Smooth muscle cell (in vitro differentiated cells): ENCODE measurements around the gene FEZ2. TPM values are rescaled to one million over a fixed set of nuclear protein-coding genes. Genes with fewer than 3 reads are reported as not detected.

Experiments used
- DNase-seq: peaks from one replicate; lab custom pipeline; 2025; ENCODE audit not compliant: unreplicated experiment; lab: John Stamatoyannopoulos, UW
- H2AFZ ChIP-seq: fragments of 200-600 bp; sonication (generic); 2 replicates; pipeline ENCODE4 v1.6.0; 2016; ENCODE audit warnings: antibody characterized with exemption, low read depth, mild to moderate bottlenecking
- H3F3A ChIP-seq: fragments of 200-600 bp; sonication (generic); 2 replicates; pipeline ENCODE4 v1.6.0; 2017; ENCODE audit warnings: antibody characterized with exemption, low read depth
- H3K27ac ChIP-seq: fragments of 200-600 bp; sonication (generic); 2 replicates; pipeline ENCODE4 v1.5.1; 2016; ENCODE audit warnings: low read depth, mild to moderate bottlenecking
- H3K27me3 ChIP-seq: fragments of 200-600 bp; sonication (generic); 2 replicates; pipeline ENCODE4 v1.6.1; 2016; ENCODE audit warnings: low read depth, mild to moderate bottlenecking
- H3K36me3 ChIP-seq: fragments of 200-600 bp; sonication (generic); 2 replicates; pipeline ENCODE4 v1.5.1; 2016; ENCODE audit warnings: low read depth
- H3K4me1 ChIP-seq: fragments of 200-600 bp; sonication (generic); 2 replicates; pipeline ENCODE4 v1.5.1; 2016; ENCODE audit warnings: low read depth
- H3K4me2 ChIP-seq: fragments of 200-600 bp; sonication (generic); 2 replicates; pipeline ENCODE4 v1.6.0; 2016; ENCODE audit warnings: mild to moderate bottlenecking
- H3K4me3 ChIP-seq: fragments of 200-600 bp; sonication (generic); 2 replicates; pipeline ENCODE4 v1.5.1; 2016; ENCODE audit warnings: mild to moderate bottlenecking
- H3K79me2 ChIP-seq: fragments of 200-600 bp; sonication (generic); 2 replicates; pipeline ENCODE4 v1.6.0; 2016; ENCODE audit warnings: low read depth, mild to moderate bottlenecking
- H3K9ac ChIP-seq: fragments of 200-600 bp; sonication (generic); 2 replicates; pipeline ENCODE4 v1.6.0; 2016; ENCODE audit warnings: low read depth
- H3K9me3 ChIP-seq: fragments of 200-600 bp; sonication (generic); replicated peaks from 2 replicates; pipeline ENCODE4 v1.5.1; 2016; ENCODE audit warnings: low read depth
- H4K20me1 ChIP-seq: fragments of 200-600 bp; sonication (generic); 2 replicates; pipeline ENCODE4 v1.6.0; 2016; ENCODE audit warnings: low read depth
- WGBS: methylation state at CpG from one replicate; pipeline ENCODE4 v1.1.7; 2016; ENCODE audit warnings: low lambda C conversion rate; 5-methylcytosine and 5-hydroxymethylcytosine counted together
- polyA plus RNA-seq: library from polyadenylated mRNA; unstranded; fragments of >200 nt; fragmentation: Nextera tagmentation; extraction: Ambion mirVana; gene quantifications from 2 replicates; pipeline ENCODE4 v1.2.1, GENCODE V29; 2016
- total RNA-seq: library from RNA; depleted of rRNA; stranded (reverse); fragments of >200 nt; gene quantifications from 2 replicates; pipeline ENCODE4 v1.2.3, GENCODE V29; 2014
- TF ChIP-seq, protein P1 (sequence below): fragments of 200-600 bp; sonication (generic); IDR thresholded peaks from 2 replicates; pipeline ENCODE4 v1.5.1; 2017; ENCODE audit warnings: borderline replicate concordance, mild to moderate bottlenecking, antibody characterized with exemption; ENCODE audit not compliant: insufficient read depth, poor library complexity, severe bottlenecking

The FEZ2 gene
- total and polyA plus RNA-seq, 2 experiments from 2014 or later: 17.7 to 69.0 TPM

DNA sequence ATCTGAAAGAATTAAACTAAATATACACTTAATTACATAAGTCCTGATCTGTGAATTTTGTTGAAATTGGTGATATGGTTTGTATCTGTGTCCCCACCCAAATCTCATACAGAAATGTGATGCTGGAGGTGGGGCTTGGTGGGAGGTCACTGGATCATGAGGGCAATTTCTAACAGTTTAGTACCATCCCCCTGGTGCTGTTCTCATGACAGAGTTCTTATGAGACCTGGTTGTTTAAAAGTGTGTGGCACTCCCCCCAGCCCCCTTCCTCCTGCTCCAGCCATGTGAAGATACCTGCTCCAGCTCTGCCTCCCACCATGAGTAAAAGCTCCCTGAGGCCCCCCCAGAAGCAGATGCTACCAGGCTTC, 18.7 kb downstream of the FEZ2 start:
- Histone ChIP-seq H3K9ac (no peak overlapping the region), H3K36me3 (peaks cover 12% of the 10 kb centered on the region), H3K27ac (no peak overlapping the region), H3K4me1 (no peaks in the 10 kb centered on the region), H4K20me1 (no peaks in the 10 kb centered on the region), H3K9me3 (no peaks in the 10 kb centered on the region), H3K27me3 (no peaks in the 10 kb centered on the region), H3F3A (no peaks in the 10 kb centered on the region), H3K4me3 (no peak overlapping the region), H2AFZ (no peak overlapping the region), H3K79me2 (no peaks in the 10 kb centered on the region), H3K4me2 (no peak overlapping the region)
- TF ChIP-seq, protein P1, sequence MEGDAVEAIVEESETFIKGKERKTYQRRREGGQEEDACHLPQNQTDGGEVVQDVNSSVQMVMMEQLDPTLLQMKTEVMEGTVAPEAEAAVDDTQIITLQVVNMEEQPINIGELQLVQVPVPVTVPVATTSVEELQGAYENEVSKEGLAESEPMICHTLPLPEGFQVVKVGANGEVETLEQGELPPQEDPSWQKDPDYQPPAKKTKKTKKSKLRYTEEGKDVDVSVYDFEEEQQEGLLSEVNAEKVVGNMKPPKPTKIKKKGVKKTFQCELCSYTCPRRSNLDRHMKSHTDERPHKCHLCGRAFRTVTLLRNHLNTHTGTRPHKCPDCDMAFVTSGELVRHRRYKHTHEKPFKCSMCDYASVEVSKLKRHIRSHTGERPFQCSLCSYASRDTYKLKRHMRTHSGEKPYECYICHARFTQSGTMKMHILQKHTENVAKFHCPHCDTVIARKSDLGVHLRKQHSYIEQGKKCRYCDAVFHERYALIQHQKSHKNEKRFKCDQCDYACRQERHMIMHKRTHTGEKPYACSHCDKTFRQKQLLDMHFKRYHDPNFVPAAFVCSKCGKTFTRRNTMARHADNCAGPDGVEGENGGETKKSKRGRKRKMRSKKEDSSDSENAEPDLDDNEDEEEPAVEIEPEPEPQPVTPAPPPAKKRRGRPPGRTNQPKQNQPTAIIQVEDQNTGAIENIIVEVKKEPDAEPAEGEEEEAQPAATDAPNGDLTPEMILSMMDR: no peak
- no peak for DNase-seq

DNA sequence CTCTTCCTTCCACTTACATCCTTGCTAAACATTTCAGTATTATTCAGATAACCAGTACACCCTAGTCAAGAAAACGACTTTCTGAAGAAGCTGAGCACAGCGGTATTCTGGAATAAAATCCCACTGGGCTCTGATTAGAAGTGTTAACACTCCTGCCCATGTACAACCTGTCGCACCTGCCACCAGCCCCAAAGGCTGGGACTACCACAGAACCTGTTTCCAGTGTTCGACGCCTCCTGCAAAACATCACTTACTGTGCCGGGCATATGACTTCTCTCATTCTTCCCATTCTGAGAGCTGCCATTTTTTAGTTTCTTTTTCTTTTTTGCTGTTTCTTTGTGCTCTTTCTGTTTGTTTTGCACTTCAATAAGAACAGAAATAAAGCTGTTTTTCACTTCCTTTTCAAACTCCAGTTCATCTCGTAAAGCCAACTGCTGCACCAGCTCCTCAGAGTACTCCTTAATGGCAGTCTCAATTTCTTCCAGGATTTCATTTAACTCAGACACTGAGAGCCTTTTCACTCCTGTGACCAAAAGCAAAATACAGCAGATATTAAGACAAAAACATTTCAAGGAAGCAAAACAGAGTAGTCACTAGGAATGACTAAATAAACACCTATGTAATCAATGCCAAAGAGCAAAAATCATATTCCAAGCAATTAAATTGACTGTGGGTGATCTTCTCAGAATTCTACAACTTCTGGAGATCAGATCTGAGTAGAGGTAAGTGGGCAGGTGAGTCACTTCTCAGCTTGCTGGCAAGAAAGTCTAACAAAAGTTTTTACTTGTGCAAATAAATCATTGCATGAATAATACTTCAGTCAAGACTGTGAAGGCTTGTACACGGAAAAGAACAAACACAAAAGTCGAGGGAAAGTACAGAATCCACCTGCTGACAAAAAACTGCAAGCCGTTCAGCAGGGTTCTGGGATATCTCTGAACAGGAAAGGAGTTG, 19.3 kb downstream of the FEZ2 start:
- no peak overlapping the region for H3K9ac ChIP-seq
- H3K9me3 ChIP-seq: no peaks in the 10 kb centered on the region
- H3K79me2 ChIP-seq: no peaks in the 10 kb centered on the region
- TF ChIP-seq, protein P1: no peak
- H3K27me3 ChIP-seq: no peaks in the 10 kb centered on the region
- no peaks in the 10 kb centered on the region for H4K20me1 ChIP-seq
- 97% methylated on average over 10 of the region's 10 CpGs for WGBS
- no peaks in the 10 kb centered on the region for H3F3A ChIP-seq
- H3K27ac ChIP-seq: no peak overlapping the region
- H2AFZ ChIP-seq: no peak overlapping the region
- H3K4me1 ChIP-seq: no peaks in the 10 kb centered on the region
- DNase-seq: no peak
- no peak overlapping the region for H3K4me2 ChIP-seq
- no peak overlapping the region for H3K4me3 ChIP-seq
- H3K36me3 ChIP-seq: peaks cover 12% of the 10 kb centered on the region

DNA sequence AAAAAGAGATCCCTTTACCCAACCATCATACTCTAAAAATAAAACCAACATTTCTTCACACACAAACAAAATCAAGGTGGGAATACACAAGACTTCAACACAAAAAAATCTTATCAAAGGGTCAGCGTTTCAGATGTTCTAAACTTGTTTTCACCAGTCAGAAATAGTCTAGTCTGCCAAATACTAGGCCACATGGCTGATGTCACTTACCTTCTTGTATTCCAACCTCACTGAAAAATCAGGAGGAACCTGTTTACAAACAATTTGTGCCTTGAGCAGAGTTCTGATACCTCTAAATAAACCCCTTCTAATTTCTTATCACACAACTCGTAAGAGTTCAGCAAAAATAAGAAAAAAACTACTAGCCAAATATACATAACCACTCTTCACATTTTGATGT, 20.1 kb downstream of the FEZ2 start:
- Histone ChIP-seq H2AFZ (no peak overlapping the region), H4K20me1 (no peaks in the 10 kb centered on the region), H3K4me2 (no peak overlapping the region), H3K36me3 (peaks cover 12% of the 10 kb centered on the region), H3K27ac (no peak overlapping the region), H3K9ac (no peak overlapping the region), H3K27me3 (no peaks in the 10 kb centered on the region), H3F3A (no peaks in the 10 kb centered on the region), H3K79me2 (no peaks in the 10 kb centered on the region), H3K9me3 (no peaks in the 10 kb centered on the region), H3K4me1 (no peaks in the 10 kb centered on the region), H3K4me3 (no peak overlapping the region)
- 86% methylated on average over 2 of the region's 2 CpGs for WGBS
- DNase-seq: no peak
- TF ChIP-seq, protein P1: no peak

DNA sequence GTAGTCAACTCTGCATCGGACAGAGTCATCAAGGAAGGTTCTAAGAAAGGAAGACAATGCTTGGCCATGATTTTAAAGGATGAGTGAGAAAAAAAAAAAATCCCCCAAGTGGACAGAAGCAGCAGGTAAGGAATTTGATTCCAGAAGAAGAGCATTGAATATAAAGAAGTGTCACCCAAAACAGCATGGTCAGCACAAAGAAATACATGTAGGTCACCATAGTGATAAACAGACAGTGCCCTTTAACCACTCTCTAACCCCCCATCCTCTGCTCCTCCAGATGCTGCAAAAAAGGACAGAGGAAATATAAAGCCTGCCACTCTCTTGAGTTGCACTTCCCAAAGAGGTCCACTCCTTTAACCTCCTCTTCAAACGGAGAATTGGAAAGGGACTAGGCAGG, 23.4 kb downstream of the FEZ2 start:
- peaks cover 12% of the 10 kb centered on the region for H3K36me3 ChIP-seq
- no peak overlapping the region for H3K4me3 ChIP-seq
- H3K9me3 ChIP-seq: no peaks in the 10 kb centered on the region
- H2AFZ ChIP-seq: no peak overlapping the region
- H4K20me1 ChIP-seq: no peaks in the 10 kb centered on the region
- WGBS: 96% methylated on average over 2 of the region's 2 CpGs
- no peak overlapping the region for H3K4me2 ChIP-seq
- peaks cover 3% of the 10 kb centered on the region for H3F3A ChIP-seq
- no peak overlapping the region for H3K9ac ChIP-seq
- H3K27ac ChIP-seq: no peak overlapping the region
- H3K79me2 ChIP-seq: peaks cover 7% of the 10 kb centered on the region
- peaks cover 3% of the 10 kb centered on the region for H3K4me1 ChIP-seq
- no peaks in the 10 kb centered on the region for H3K27me3 ChIP-seq
- no peak for DNase-seq
- TF ChIP-seq, protein P1: no peak
